ENCODE measurements around the gene SPATA6. TPM values are rescaled to one million over a fixed set of nuclear protein-coding genes. Genes with fewer than 3 reads are reported as not detected.

SPATA6 gene
- polyA plus RNA-seq, 3 donors = 7.4 to 8.0 (median 7.8) TPM

GRCh38 chr1:48371598-48371997 is 100.4 kb downstream of the SPATA6 start:
- Histone ChIP-seq H3K79me2 (ENCODE audit: insufficient read depth, low read length) (no peaks in the 10 kb centered on the region), H3K4me1 (ENCODE audit: control insufficient read depth in 1 of 2, insufficient read depth in 2 of 2, low read length in 2 of 2) (no peaks in the 10 kb centered on the region), H4K20me1 (ENCODE audit: insufficient read depth, low read length) (no peaks in the 10 kb centered on the region), H2AFZ (ENCODE audit: insufficient read depth, low read depth, low read length, poor library complexity, severe bottlenecking) (no peak overlapping the region), H3K9ac (ENCODE audit: insufficient read depth, low read length, poor library complexity, severe bottlenecking) (no peak overlapping the region), H3K27ac (ENCODE audit: low read depth in 1 of 2, low read length in 2 of 2) (no peak overlapping the region), H3K9me3 (replicated peaks in 1 of 2; ENCODE audit: control insufficient read depth in 1 of 2, insufficient read depth in 1 of 2, low read length in 2 of 2) (peaks cover 39 to 52% of the 10 kb centered on the region in 2 donors), H3K36me3 (replicated peaks in 1 of 2; ENCODE audit: control insufficient read depth in 1 of 2, insufficient read depth in 2 of 2, low read length in 2 of 2) (no peaks in the 10 kb centered on the region), H3K27me3 (ENCODE audit: control insufficient read depth in 2 of 2, insufficient read depth in 2 of 2, low read length in 2 of 2) (no peaks in the 10 kb centered on the region), H3K4me3 (replicated peaks in 1 of 3; ENCODE audit: low read depth in 2 of 3, low read length in 3 of 3) (no peak overlapping the region), H3K4me2 (replicated peaks; ENCODE audit: extremely low read depth, low read length, poor library complexity, severe bottlenecking) (no peak overlapping the region)
- H3K36me3 Mint-ChIP-seq = peaks cover 0 to 9% of the 10 kb centered on the region in 2 donors
- no peak overlapping the region for H3K4me3 Mint-ChIP-seq
- no CpG with 5 or more reads among the region's 2 CpGs for WGBS (ENCODE audit: insufficient coverage)
- intact Hi-C loops (cut with micrococcal nuclease) = no loop called here
- H3K9me3 Mint-ChIP-seq = peaks cover 37 to 61% (median 47%) of the 10 kb centered on the region in 7 donors
- TF ChIP-seq CTCF (IDR thresholded peaks at IDR 0.05) = no peak
- DNase-seq = no peak
- H3K4me1 Mint-ChIP-seq = no peaks in the 10 kb centered on the region
- H3K27ac Mint-ChIP-seq = no peak overlapping the region
- H3K27me3 Mint-ChIP-seq (ENCODE audit: low read depth in 3 of 3) = no peaks in the 10 kb centered on the region

DNA sequence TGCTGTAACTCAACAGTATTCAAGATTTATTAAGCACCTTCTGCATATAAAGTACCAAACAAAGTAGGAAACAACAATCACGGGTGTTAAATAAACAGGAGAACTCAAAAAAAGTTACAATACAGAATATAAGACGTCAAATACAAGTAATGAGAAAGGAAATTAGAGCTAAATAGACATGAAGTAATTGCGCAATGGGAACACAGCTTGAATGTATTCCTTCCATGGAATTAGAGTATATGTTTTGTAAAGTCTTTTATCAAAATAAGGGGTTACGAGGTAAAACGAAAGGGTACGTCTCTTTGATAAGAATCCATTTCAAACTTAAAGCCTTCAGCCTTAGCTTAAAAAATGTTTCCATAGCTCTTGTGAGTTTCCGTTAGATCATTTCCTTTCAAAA is 109.1 kb downstream of the SPATA6 start:
- Histone ChIP-seq H3K9me3 (replicated peaks in 1 of 2; ENCODE audit: control insufficient read depth in 1 of 2, insufficient read depth in 1 of 2, low read length in 2 of 2) (no peaks in the 10 kb centered on the region), H4K20me1 (ENCODE audit: insufficient read depth, low read length) (no peaks in the 10 kb centered on the region), H3K4me1 (ENCODE audit: control insufficient read depth in 1 of 2, insufficient read depth in 2 of 2, low read length in 2 of 2) (no peaks in the 10 kb centered on the region), H3K4me2 (replicated peaks; ENCODE audit: extremely low read depth, low read length, poor library complexity, severe bottlenecking) (no peak overlapping the region), H3K4me3 (replicated peaks in 1 of 3; ENCODE audit: low read depth in 2 of 3, low read length in 3 of 3) (no peak overlapping the region), H3K79me2 (ENCODE audit: insufficient read depth, low read length) (no peaks in the 10 kb centered on the region), H2AFZ (ENCODE audit: insufficient read depth, low read depth, low read length, poor library complexity, severe bottlenecking) (no peak overlapping the region), H3K9ac (ENCODE audit: insufficient read depth, low read length, poor library complexity, severe bottlenecking) (no peak overlapping the region), H3K27me3 (ENCODE audit: control insufficient read depth in 2 of 2, insufficient read depth in 2 of 2, low read length in 2 of 2) (no peaks in the 10 kb centered on the region), H3K36me3 (replicated peaks in 1 of 2; ENCODE audit: control insufficient read depth in 1 of 2, insufficient read depth in 2 of 2, low read length in 2 of 2) (no peaks in the 10 kb centered on the region), H3K27ac (ENCODE audit: low read depth in 1 of 2, low read length in 2 of 2) (no peak overlapping the region)
- Mint-ChIP-seq H3K9me3 (peaks cover 5 to 20% (median 12%) of the 10 kb centered on the region in 7 donors), H3K27ac (no peak overlapping the region), H3K36me3 (no peaks in the 10 kb centered on the region), H3K4me3 (no peak overlapping the region), H3K27me3 (ENCODE audit: low read depth in 3 of 3) (peaks cover 0 to 4% (median 2%) of the 10 kb centered on the region in 3 donors), H3K4me1 (no peaks in the 10 kb centered on the region)
- whole genome bisulfite sequencing (ENCODE audit: insufficient coverage) = 100% methylated on average over 2 of the region's 7 CpGs
- intact Hi-C loops (cut with micrococcal nuclease) = no loop called here
- DNase-seq = no peak
- TF ChIP-seq CTCF (IDR thresholded peaks at IDR 0.05) = no peak

Measured in CD14-positive monocyte (primary cell).